GM18519 (cell line): ENCODE data around the gene CD28.
"Not testable (repeated sequence)": the region's sequence is repeated elsewhere in the genome, so short reads cannot be mapped to it uniquely, and the experiment has no call there.

Source experiments
- ATAC-seq: cut with Tn5 transposase; IDR thresholded peaks from one replicate; pipeline ENCODE4 v1.9.1; 2021; ENCODE audit warnings: mild to moderate bottlenecking, moderate library complexity; ENCODE audit not compliant: unreplicated experiment, low FRiP score

Gene CD28

DNA sequence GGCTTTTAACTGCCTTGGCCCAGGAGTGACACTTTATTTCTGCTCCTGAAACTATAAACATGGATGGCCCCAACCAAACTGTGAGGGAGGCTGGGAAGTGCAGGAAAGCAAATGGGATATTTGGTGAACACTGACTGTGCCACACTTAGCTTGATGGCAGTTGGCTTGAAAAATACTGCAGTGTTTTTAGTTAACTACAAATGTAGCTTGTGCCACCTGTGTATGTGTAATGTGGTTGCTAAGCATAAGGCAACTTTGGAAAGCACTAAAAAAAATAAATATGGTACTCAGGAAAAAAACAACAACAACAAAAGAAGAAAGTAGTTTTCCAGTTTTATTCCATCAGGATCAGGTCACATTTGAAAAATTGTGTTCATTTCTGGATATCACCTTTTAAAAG, 73.8 kb downstream of the CD28 start:
- ATAC-seq = no peak

DNA sequence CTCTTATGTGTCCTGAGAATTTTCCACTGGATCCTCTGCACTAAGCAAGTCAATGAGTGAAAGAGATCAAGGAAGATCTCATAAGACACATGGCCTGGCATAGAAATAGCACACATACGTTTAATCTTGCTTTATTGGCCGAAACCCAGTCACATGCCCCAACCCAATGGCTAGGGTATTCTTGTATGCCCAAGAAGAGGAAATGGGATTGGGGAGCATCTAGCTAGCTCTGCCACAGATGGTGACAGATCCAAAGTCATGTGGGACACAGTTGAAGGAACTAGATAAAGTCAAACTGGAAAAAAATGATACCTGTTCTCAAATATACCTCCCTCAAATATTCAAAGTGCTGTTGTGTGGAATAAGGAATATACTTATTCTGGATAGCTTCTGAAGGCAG, 74.7 kb downstream of the CD28 start:
- ATAC-seq = no peak

DNA sequence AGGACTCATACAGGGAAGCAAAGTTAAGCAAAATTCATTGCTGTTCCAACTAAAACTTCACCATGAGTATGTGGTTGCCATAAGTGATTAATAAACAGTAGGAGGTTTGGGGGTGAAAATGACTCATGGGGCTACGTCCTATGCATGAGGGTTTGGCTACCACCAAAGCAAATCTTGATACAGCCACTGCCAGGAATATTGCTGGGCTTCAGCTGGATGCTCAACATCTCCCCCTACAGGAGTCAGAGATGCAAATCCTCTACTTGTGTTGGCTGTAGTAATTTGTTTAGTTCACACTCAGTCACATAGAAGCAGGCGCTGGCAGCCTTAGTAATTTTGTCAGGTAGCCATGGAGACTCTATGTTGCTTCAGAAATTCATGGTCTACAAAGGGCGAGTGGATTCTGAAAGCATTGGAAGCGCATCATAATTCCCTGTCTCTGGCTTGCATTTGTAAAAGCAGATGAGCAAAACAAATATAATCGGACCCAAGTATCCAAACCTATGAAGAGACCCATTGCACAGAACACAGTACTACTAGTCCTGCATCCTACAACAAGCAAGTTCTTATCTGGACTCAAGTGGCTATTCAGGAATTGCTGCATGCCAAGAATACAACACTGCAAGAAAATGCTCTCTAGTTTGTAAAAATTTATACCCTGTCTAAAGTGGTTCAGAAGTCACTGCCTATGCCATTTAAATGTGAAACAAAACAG, 76.0 kb downstream of the CD28 start:
- no peak for ATAC-seq

DNA sequence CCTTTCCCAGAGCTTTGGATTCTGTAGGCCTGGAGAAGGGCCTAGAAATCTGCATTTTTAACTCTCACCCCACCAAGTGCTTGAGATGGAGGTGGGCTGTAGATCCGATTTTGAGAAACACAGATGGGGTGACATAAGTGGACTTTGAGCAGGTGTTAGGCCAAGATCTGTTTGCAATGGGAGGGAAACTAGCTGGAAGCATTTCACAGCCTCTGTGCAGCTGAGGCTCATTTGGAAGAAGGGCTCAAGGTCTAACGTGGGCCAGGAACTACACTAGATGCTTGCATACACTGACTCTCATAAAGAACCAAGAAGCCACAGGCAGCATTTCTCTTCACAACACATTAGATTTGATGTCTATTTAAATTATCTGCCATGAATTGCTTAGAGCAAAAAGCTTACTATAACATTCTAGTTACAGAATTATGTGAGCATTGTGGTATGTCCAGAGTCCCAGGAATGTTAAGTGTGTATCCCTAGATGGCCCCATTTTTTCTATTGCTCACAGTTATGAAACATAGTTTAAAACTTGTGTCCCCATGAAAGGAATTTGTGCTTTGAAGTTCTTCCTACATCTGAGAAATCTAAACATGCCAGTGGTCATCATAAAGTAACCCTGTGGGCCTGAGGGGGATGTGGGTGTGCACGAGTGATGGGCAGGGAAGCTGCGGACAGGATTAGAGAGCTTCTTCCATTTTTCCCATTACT, 77.2 kb downstream of the CD28 start:
- no peak for ATAC-seq

DNA sequence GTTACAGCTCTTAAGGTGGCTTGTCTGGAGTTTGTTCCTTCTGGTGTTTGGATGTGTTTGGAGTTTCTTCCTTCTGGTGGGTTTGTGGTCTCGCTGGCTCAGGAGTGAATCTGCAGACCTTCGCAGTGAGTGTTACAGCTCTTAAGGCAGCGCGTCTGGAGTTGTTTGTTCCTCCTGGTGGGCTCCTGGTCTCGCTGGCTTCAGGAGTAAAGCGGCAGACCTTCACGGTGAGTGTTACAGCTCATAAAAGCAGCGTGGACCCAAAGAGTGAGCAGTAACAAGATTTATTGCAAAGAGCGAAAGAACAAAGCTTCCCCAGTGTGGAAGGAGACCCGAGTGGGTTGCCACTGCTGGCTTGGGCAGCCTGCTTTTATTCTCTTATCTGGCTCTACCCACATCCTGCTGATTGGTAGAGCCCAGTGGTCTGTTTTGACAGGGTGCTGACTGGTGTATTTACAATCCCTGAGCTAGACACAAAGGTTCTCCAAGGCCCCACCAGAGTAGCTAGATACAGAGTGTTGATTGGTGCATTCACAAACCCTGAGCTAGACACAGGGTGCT, 78.4 kb downstream of the CD28 start:
- not testable (repeated sequence) for ATAC-seq

DNA sequence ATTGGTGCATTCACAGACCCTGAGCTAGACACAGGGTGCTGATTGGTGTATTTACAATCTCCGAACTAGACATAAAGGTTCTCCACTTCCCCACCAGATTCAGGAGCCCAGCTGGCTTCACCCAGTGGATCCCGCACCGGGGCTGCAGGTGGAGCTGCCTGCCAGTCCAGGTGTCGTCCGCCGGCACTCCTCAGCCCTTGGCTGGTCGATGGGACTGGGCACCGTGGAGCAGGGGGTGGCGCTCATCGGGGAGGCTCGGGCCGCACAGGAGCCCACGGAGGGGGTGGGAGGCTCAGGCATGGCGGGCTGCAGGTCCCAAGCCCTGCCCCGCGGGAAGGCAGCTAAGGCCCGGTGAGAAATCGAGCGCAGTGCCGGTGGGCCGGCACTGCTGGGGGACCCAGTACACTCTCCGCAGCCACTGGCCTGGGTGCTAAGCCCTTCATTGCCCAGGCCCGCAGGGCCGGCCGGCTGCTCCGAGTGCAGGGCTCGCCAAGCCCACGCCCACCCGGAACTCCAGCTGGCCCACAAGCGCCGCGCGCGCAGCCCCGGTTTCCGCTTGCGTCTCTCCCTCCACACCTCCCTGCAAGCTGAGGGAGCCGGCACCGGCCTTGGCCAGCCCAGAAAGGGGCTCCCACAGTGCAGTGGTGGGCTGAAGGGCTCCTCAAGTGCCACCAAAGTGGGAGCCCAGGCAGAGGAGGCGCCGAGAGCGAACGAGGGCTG, 79.1 kb downstream of the CD28 start:
- ATAC-seq = not testable (repeated sequence)

DNA sequence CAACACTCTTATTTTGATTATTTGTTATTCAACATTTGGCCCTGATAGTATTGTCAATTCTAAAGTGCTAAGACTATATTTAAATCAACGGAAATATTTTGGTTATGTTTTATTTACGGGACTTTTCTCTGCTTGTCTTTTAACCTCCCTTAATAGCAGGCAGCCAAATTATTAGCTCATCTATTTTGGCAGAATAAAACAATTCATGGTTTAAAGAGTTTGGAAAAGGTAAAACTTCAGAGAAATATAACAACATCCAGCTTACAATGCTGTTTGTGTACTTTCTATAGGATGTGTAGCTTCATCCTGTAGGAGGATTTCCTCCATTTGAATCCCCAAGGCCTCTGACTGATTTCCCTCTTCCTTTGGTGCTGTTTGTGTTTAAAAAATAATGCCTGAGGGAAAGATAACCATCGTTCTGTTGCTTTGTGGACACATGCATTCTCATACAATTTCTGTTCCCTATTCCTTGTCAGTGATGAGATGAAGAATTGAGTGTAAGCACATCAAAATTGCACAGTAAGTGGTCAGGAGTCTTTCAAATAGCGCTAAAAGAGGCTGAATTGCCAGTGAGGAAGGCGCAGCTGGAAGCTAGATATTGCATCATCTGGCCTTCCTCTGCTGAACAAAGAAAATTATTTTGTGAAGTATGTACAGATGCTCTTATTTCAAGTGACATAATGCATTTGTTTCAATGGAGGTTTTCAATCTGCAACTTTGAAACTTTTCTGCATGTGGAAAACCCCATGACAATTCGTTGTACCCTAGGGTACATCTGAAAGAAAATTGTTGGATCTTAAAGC, 80.3 kb downstream of the CD28 start:
- ATAC-seq = no peak

DNA sequence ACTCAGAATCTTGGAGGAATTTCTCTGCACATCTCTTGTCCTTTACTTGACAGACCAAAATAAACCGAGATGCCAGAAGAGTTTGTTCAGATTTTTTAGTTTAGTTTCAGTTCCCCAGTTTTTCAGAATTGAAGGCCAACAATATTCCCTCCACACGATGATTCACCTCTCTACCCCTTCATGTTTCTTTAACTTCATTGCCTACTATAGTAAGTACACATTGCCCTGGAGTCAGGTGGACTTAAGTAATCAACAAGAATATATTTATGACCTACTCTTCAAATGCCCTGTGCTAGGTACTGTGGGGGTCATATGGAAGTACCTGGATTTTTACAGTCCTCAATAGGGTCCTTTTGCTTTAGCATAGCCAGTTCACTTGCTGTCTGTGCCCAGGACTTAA, 81.5 kb downstream of the CD28 start:
- ATAC-seq = no peak
